GM19023 (cell line): ENCODE data around the gene COG5.
"Not testable (repeated sequence)": the region's sequence is repeated elsewhere in the genome, so short reads cannot be mapped to it uniquely, and the experiment has no call there.

Experiments
- ATAC-seq: cut with Tn5 transposase; IDR thresholded peaks from one replicate; pipeline ENCODE4 v1.9.1; 2021; ENCODE audit warnings: mild to moderate bottlenecking, moderate library complexity; ENCODE audit not compliant: unreplicated experiment

The COG5 gene

GRCh38 chr7:107286751-107287621, 276.7 kb downstream of the COG5 start:
- ATAC-seq, result no peak

GRCh38 chr7:107284911-107285479, 278.7 kb downstream of the COG5 start:
- ATAC-seq, result no peak

GRCh38 chr7:107277331-107277730, 286.4 kb downstream of the COG5 start:
- no peak for ATAC-seq

GRCh38 chr7:107276220-107276827, 287.4 kb downstream of the COG5 start:
- no peak for ATAC-seq

GRCh38 chr7:107274506-107274905, 289.2 kb downstream of the COG5 start:
- ATAC-seq, result no peak

- no peak for ATAC-seq
Measured at GRCh38 chr7:107269790-107270189, 293.9 kb downstream of the COG5 start.

- ATAC-seq, result no peak
Measured at GRCh38 chr7:107268594-107268993, 295.1 kb downstream of the COG5 start.

- no peak for ATAC-seq
Measured at GRCh38 chr7:107267138-107267537, 296.6 kb downstream of the COG5 start.

GRCh38 chr7:107264723-107265122, 299.0 kb downstream of the COG5 start:
- no peak for ATAC-seq

GRCh38 chr7:107262857-107263256, 300.9 kb downstream of the COG5 start:
- no peak for ATAC-seq

- ATAC-seq, result no peak
Measured at GRCh38 chr7:107258737-107259136, 305.0 kb downstream of the COG5 start.

- no peak for ATAC-seq
Measured at GRCh38 chr7:107255602-107256001, 308.1 kb downstream of the COG5 start.

- no peak for ATAC-seq
Measured at GRCh38 chr7:107254398-107254985, 309.2 kb downstream of the COG5 start.

GRCh38 chr7:107253599-107253998, 310.1 kb downstream of the COG5 start:
- no peak for ATAC-seq

GRCh38 chr7:107251963-107252362, 311.8 kb downstream of the COG5 start:
- no peak for ATAC-seq

GRCh38 chr7:107248551-107249316, 315.0 kb downstream of the COG5 start:
- ATAC-seq, result no peak

- not testable (repeated sequence) for ATAC-seq
Measured at GRCh38 chr7:107246836-107247235, 316.9 kb downstream of the COG5 start.

GRCh38 chr7:107244613-107245012, 319.1 kb downstream of the COG5 start:
- no peak for ATAC-seq

GRCh38 chr7:107242267-107242666, 321.5 kb downstream of the COG5 start:
- ATAC-seq, result no peak

- no peak for ATAC-seq
Measured at GRCh38 chr7:107237451-107237850, 326.3 kb downstream of the COG5 start.

GRCh38 chr7:107236862-107237261, 326.9 kb downstream of the COG5 start:
- ATAC-seq, result no peak
